K562 (cell line): Measurements from ENCODE around the gene SLC19A1. TPM values are rescaled to one million over a fixed set of nuclear protein-coding genes. Genes with fewer than 3 reads are reported as not detected.

Source experiments
- AFF1 ChIP-seq, 2 experiments: fragments of 450-650 bp; IDR thresholded peaks; 2 replicates each; pipeline ENCODE4 v1.6.1; 2018; ENCODE audit warnings: mild to moderate bottlenecking in 2 of 2, low read depth in 1 of 2; ENCODE audit not compliant: partially characterized antibody in 2 of 2
- BRCA1 ChIP-seq, 2 experiments: fragments of 450-650 bp in 1 of 2; sonication (generic) in 1 of 2; formaldehyde crosslinking in 1 of 2; IDR thresholded peaks; 2 replicates each; pipeline versions ENCODE4 v1.5.0 to v1.6.1; 2017 to 2020; ENCODE audit warnings: mild to moderate bottlenecking in 1 of 2, missing genetic modification reagents in 1 of 2
- CHD2 ChIP-seq: IDR thresholded peaks from 2 replicates; pipeline ENCODE4 v1.6.1; 2011; ENCODE audit warnings: low read depth, low read length
- DPF2 ChIP-seq: fragments of 450-650 bp; IDR thresholded peaks from 2 replicates; pipeline ENCODE4 v1.6.1; 2016
- EHMT2 ChIP-seq: fragments of 450-650 bp; IDR thresholded peaks from 2 replicates; pipeline ENCODE4 v1.6.1; 2018; ENCODE audit warnings: antibody characterized with exemption
- FOSL1 ChIP-seq: fragments of 200-800 bp; sonication (Bioruptor generic); conservative IDR thresholded peaks from 2 replicates; pipeline ENCODE4 v1.6.1; 2016; ENCODE audit warnings: missing genetic modification characterization, missing compliant biosample characterization
- HNRNPUL1 ChIP-seq: fragments of 200-400 bp; formaldehyde crosslinking; IDR thresholded peaks from 2 replicates; pipeline ENCODE4 v1.6.1; 2017; ENCODE audit warnings: low read length
- KDM1A ChIP-seq, 2 experiments: fragments of 450-650 bp; IDR thresholded peaks; 2 replicates each; pipeline ENCODE4 v1.6.1; 2016; ENCODE audit warnings: mild to moderate bottlenecking in 2 of 2
- MYBL2 ChIP-seq, 2 experiments: fragments of 450-650 bp in 1 of 2; sonication (generic) in 1 of 2; formaldehyde crosslinking in 1 of 2; IDR thresholded peaks; 2 replicates each; pipeline versions ENCODE4 v1.6.1 to v1.8.1; 2017 to 2022; ENCODE audit warnings: borderline replicate concordance in 1 of 2, inconsistent platforms in 1 of 2, low read depth in 1 of 2, mild to moderate bottlenecking in 1 of 2, missing genetic modification reagents in 1 of 2, moderate library complexity in 1 of 2
- NFRKB ChIP-seq: fragments of 450-650 bp; IDR thresholded peaks from 2 replicates; pipeline ENCODE4 v1.6.1; 2016; ENCODE audit warnings: low read depth
- PCBP2 ChIP-seq: fragments of 200-400 bp; formaldehyde crosslinking; IDR thresholded peaks from 2 replicates; pipeline ENCODE4 v1.6.1; 2018; ENCODE audit warnings: low read length, low read depth, mild to moderate bottlenecking, moderate library complexity; ENCODE audit not compliant: poor library complexity, severe bottlenecking
- USF2 ChIP-seq: sonication (generic); formaldehyde crosslinking; IDR thresholded peaks from 2 replicates; pipeline ENCODE4 v1.5.0; 2020; ENCODE audit warnings: missing genetic modification reagents
- ZBTB43 ChIP-seq: sonication (generic); formaldehyde crosslinking; IDR thresholded peaks from 2 replicates; pipeline ENCODE4 v1.8.0; 2023; ENCODE audit warnings: mild to moderate bottlenecking, missing genetic modification reagents
- ZKSCAN8 ChIP-seq: fragments of 200-800 bp; sonication (Bioruptor generic); IDR thresholded peaks from 2 replicates; pipeline ENCODE4 v1.6.1; 2016; ENCODE audit warnings: missing genetic modification characterization, missing compliant biosample characterization
- ZNF232 ChIP-seq: sonication (generic); formaldehyde crosslinking; IDR thresholded peaks from 2 replicates; pipeline ENCODE4 v1.8.0; 2022; ENCODE audit warnings: mild to moderate bottlenecking, missing genetic modification reagents
- ZNF77 ChIP-seq: fragments of 250-450 bp; sonication (Bioruptor Pico); IDR thresholded peaks from 2 replicates; pipeline ENCODE4 v1.5.0; 2020
- polyA plus RNA-seq, 8 experiments: library from polyadenylated mRNA; depleted of rRNA in 4 of 8; stranded (reverse) in 5 of 8; unstranded in 3 of 8; fragments of >200 nt; fragmentation: Nextera tagmentation in 2 of 8; fragmentation: Illumina TruSeq in 1 of 8; extraction: Ambion mirVana in 2 of 8; extraction: Trizol in 1 of 8; gene quantifications; 2 replicates each; pipeline versions ENCODE4 v1.2.1 to v1.2.3, GENCODE V29; 2011 to 2014; ENCODE audit warnings: inconsistent platforms in 1 of 8, missing spikeins in 1 of 8
- total RNA-seq, 7 experiments: library from RNA; depleted of rRNA in 6 of 7; stranded (reverse); fragments of >200 nt in 6 of 7; fragmentation: Illumina TruSeq in 2 of 7; extraction: Trizol in 2 of 7; gene quantifications; 2 replicates each; pipeline versions ENCODE4 v1.2.1 to v1.2.3, GENCODE V29; 2011 to 2021; ENCODE audit warnings: low replicate concordance in 1 of 7
- TF ChIP-seq, protein P1 (sequence below): fragments of 200-800 bp; sonication (Bioruptor generic); IDR thresholded peaks from 2 replicates; pipeline ENCODE4 v1.6.1; 2017; ENCODE audit warnings: missing genetic modification characterization, missing compliant biosample characterization
- TF ChIP-seq, protein P2 (sequence below): fragments of 450-650 bp; formaldehyde crosslinking; conservative IDR thresholded peaks from 2 replicates; pipeline ENCODE4 v1.4.0; 2022; ENCODE audit warnings: mild to moderate bottlenecking, missing genetic modification characterization

Gene SLC19A1
- total and polyA plus RNA-seq, 9 of the 15 experiments (the other 6 are each of a cell fraction or from before 2014, with no cell fraction given) = 0.65 to 88.7 (median 12.0) TPM

DNA sequence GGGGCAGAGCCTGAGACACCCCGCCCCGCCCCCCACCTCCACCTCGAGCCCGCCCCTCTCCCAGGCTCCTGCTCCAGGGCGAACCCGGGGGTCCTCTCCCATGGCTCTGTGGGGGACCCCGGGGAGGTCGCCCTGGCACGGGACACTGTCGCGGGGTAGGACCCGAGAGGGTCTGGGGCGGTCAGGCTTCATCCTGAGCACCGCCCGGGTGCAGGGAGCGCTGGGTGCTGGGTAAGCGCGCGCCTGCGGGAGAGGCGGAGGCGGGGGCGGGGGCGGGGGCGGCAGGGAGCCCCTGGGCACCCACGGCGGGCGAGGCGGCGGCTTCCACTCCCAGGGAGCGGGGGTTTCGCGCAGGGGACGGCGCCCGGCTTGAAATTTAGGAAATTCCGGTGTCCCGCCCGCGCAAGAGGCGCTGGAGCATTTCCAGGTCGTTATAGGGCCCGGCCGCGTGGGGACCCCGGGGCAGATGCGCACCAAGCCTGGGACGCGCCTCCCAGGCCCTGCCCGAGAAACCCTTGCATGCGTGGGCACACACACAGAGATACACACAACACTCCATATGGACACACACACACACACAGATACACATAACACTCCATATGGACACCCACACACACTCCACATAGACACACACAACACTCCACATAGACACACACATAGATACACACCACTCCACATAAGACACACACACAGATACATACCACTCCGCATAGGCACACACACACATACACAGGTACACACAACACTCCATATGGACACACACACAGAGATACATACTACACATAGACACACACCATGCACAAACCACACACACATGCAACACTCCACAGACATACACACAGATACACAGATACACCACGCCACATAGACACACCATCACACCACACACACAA is 48.7 kb upstream of the SLC19A1 start (continued):
- TF ChIP-seq, protein P1, sequence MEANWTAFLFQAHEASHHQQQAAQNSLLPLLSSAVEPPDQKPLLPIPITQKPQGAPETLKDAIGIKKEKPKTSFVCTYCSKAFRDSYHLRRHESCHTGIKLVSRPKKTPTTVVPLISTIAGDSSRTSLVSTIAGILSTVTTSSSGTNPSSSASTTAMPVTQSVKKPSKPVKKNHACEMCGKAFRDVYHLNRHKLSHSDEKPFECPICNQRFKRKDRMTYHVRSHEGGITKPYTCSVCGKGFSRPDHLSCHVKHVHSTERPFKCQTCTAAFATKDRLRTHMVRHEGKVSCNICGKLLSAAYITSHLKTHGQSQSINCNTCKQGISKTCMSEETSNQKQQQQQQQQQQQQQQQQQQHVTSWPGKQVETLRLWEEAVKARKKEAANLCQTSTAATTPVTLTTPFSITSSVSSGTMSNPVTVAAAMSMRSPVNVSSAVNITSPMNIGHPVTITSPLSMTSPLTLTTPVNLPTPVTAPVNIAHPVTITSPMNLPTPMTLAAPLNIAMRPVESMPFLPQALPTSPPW (CRISPR knock-in tag) = peak; percentile 88
- TF ChIP-seq CHD2 (no peak), USF2 (CRISPR knock-in tag) (no peak), FOSL1 (tag) (no peak), BRCA1 (IDR thresholded peaks at IDR 0.05) (no peak), BRCA1 (CRISPR knock-in tag; IDR thresholded peaks at IDR 0.05) (no peak), KDM1A (IDR thresholded peaks at IDR 0.05) (peak in 1 of 2 experiments; percentile 44; a peak in 3 of 4 replicates), EHMT2 (peak; percentile 72), ZNF232 (no peak), MYBL2 (IDR thresholded peaks at IDR 0.05; ENCODE audit: low read depth) (peak; percentile 49; the same call in 1 of the 2 replicates), MYBL2 (CRISPR knock-in tag; IDR thresholded peaks at IDR 0.05; ENCODE audit: borderline replicate concordance) (no peak), HNRNPUL1 (no peak), PCBP2 (no peak), NFRKB (peak; percentile 57; the same call in 1 of the 2 replicates), DPF2 (peak; percentile 83), ZKSCAN8 (CRISPR knock-in tag) (no peak), ZNF77 (CRISPR knock-in tag) (no peak), AFF1 (IDR thresholded peaks at IDR 0.05; ENCODE audit: low read depth in 1 of 2, partially characterized antibody in 2 of 2) (no peak), ZBTB43 (CRISPR knock-in tag) (no peak)
- TF ChIP-seq, protein P2, sequence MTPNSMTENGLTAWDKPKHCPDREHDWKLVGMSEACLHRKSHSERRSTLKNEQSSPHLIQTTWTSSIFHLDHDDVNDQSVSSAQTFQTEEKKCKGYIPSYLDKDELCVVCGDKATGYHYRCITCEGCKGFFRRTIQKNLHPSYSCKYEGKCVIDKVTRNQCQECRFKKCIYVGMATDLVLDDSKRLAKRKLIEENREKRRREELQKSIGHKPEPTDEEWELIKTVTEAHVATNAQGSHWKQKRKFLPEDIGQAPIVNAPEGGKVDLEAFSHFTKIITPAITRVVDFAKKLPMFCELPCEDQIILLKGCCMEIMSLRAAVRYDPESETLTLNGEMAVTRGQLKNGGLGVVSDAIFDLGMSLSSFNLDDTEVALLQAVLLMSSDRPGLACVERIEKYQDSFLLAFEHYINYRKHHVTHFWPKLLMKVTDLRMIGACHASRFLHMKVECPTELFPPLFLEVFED = no peak
